Measurements from ENCODE around the gene MIPEP. TPM values are rescaled to one million over a fixed set of nuclear protein-coding genes. Genes with fewer than 3 reads are reported as not detected.
"Not testable (repeated sequence)": the region's sequence is repeated elsewhere in the genome, so short reads cannot be mapped to it uniquely, and the experiment has no call there.

Gene MIPEP
- polyA plus RNA-seq, 1 donor (not counting 4 experiments of a cell fraction or from before 2014, with no cell fraction given): 35.0 TPM

- no peak for DNase-seq (ENCODE audit: low read depth, low spot score)
- Histone ChIP-seq H3K27ac (ENCODE audit: control insufficient read depth, insufficient read depth, low read length) (no peak overlapping the region), H3K27me3 (ENCODE audit: control insufficient read depth, extremely low read depth, insufficient read depth, low read length) (no peaks in the 10 kb centered on the region), H3K79me2 (ENCODE audit: control insufficient read depth, insufficient read depth, low read length) (peaks cover 10% of the 10 kb centered on the region), H3K36me3 (ENCODE audit: control insufficient read depth in 2 of 2, extremely low read depth in 1 of 2, insufficient read depth in 2 of 2, low read length in 2 of 2) (peaks cover 7 to 10% of the 10 kb centered on the region in 2 experiments), H4K20me1 (ENCODE audit: control insufficient read depth, extremely low read depth, insufficient read depth, low read length) (no peaks in the 10 kb centered on the region), H3K9ac (ENCODE audit: control insufficient read depth, extremely low read depth, insufficient read depth, low read length) (no peak overlapping the region), H3K4me2 (ENCODE audit: control insufficient read depth, extremely low read depth, insufficient read depth, low read depth, low read length) (no peak overlapping the region), H2AFZ (ENCODE audit: control insufficient read depth, low read length) (no peak overlapping the region), H3K4me1 (ENCODE audit: control insufficient read depth, extremely low read depth, insufficient read depth, low read length) (peaks cover 5% of the 10 kb centered on the region), H3K4me3 (ENCODE audit: control insufficient read depth in 2 of 3, extremely low read depth in 1 of 3, insufficient read depth in 2 of 3, low read depth in 1 of 3, low read length in 3 of 3) (no peak overlapping the region), H3K9me3 (ENCODE audit: control insufficient read depth, low read depth, low read length) (no peaks in the 10 kb centered on the region), H3K9me1 (ENCODE audit: control insufficient read depth, extremely low read depth, insufficient read depth, low read length) (no peaks in the 10 kb centered on the region)
- TF ChIP-seq CTCF (optimal IDR thresholded peaks at IDR 0.05 in 1 of 3, IDR thresholded peaks at IDR 0.05 in 1 of 3, conservative IDR thresholded peaks at IDR 0.05 in 1 of 3; ENCODE audit: extremely low read depth in 1 of 3, insufficient read depth in 2 of 3, low read length in 3 of 3) (no peak), EZH2 (IDR thresholded peaks at IDR 0.05; ENCODE audit: low read length) (no peak)
- dilution Hi-C loops (cut with MboI; ENCODE audit: extremely low pct_ligation_motif_present, low sequenced_read_pairs): no loop called here
- FAIRE-seq: no peak
These were observed 5.9 kb downstream of the MIPEP start for GRCh38 chr13:23883255-23883654.

GRCh38 chr13:23881402-23881800 is 7.8 kb downstream of the MIPEP start:
- H3K4me3 ChIP-seq (ENCODE audit: control insufficient read depth in 2 of 3, extremely low read depth in 1 of 3, insufficient read depth in 2 of 3, low read depth in 1 of 3, low read length in 3 of 3); dilution Hi-C loops (cut with MboI; ENCODE audit: extremely low pct_ligation_motif_present, low sequenced_read_pairs); H3K4me1 ChIP-seq (ENCODE audit: control insufficient read depth, extremely low read depth, insufficient read depth, low read length): not testable (repeated sequence)

GRCh38 chr13:23880493-23881401 is 8.5 kb downstream of the MIPEP start:
- H4K20me1 ChIP-seq (ENCODE audit: control insufficient read depth, extremely low read depth, insufficient read depth, low read length); H3K4me3 ChIP-seq (ENCODE audit: control insufficient read depth in 2 of 3, extremely low read depth in 1 of 3, insufficient read depth in 2 of 3, low read depth in 1 of 3, low read length in 3 of 3); DNase-seq (ENCODE audit: low read depth, low spot score); dilution Hi-C loops (cut with MboI; ENCODE audit: extremely low pct_ligation_motif_present, low sequenced_read_pairs); H3K9ac ChIP-seq (ENCODE audit: control insufficient read depth, extremely low read depth, insufficient read depth, low read length); H2AFZ ChIP-seq (ENCODE audit: control insufficient read depth, low read length); H3K9me1 ChIP-seq (ENCODE audit: control insufficient read depth, extremely low read depth, insufficient read depth, low read length); H3K36me3 ChIP-seq (ENCODE audit: control insufficient read depth in 2 of 2, extremely low read depth in 1 of 2, insufficient read depth in 2 of 2, low read length in 2 of 2); H3K4me1 ChIP-seq (ENCODE audit: control insufficient read depth, extremely low read depth, insufficient read depth, low read length); FAIRE-seq; H3K4me2 ChIP-seq (ENCODE audit: control insufficient read depth, extremely low read depth, insufficient read depth, low read depth, low read length); H3K27me3 ChIP-seq (ENCODE audit: control insufficient read depth, extremely low read depth, insufficient read depth, low read length); H3K79me2 ChIP-seq (ENCODE audit: control insufficient read depth, insufficient read depth, low read length); H3K9me3 ChIP-seq (ENCODE audit: control insufficient read depth, low read depth, low read length); H3K27ac ChIP-seq (ENCODE audit: control insufficient read depth, insufficient read depth, low read length): not testable (repeated sequence)

More at GRCh38 chr13:23881402-23881800, 7.8 kb downstream of the MIPEP start:
- not testable (repeated sequence) for H3K9me3 ChIP-seq (ENCODE audit: control insufficient read depth, low read depth, low read length); H3K4me2 ChIP-seq (ENCODE audit: control insufficient read depth, extremely low read depth, insufficient read depth, low read depth, low read length); DNase-seq (ENCODE audit: low read depth, low spot score); H4K20me1 ChIP-seq (ENCODE audit: control insufficient read depth, extremely low read depth, insufficient read depth, low read length); H3K9me1 ChIP-seq (ENCODE audit: control insufficient read depth, extremely low read depth, insufficient read depth, low read length); FAIRE-seq; H3K27me3 ChIP-seq (ENCODE audit: control insufficient read depth, extremely low read depth, insufficient read depth, low read length); H3K79me2 ChIP-seq (ENCODE audit: control insufficient read depth, insufficient read depth, low read length); H3K27ac ChIP-seq (ENCODE audit: control insufficient read depth, insufficient read depth, low read length); H2AFZ ChIP-seq (ENCODE audit: control insufficient read depth, low read length); H3K9ac ChIP-seq (ENCODE audit: control insufficient read depth, extremely low read depth, insufficient read depth, low read length); H3K36me3 ChIP-seq (ENCODE audit: control insufficient read depth in 2 of 2, extremely low read depth in 1 of 2, insufficient read depth in 2 of 2, low read length in 2 of 2)
